ENCODE data around the gene SHC2.
"Not testable (repeated sequence)": the region's sequence is repeated elsewhere in the genome, so short reads cannot be mapped to it uniquely, and the experiment has no call there.

Gene SHC2

DNA sequence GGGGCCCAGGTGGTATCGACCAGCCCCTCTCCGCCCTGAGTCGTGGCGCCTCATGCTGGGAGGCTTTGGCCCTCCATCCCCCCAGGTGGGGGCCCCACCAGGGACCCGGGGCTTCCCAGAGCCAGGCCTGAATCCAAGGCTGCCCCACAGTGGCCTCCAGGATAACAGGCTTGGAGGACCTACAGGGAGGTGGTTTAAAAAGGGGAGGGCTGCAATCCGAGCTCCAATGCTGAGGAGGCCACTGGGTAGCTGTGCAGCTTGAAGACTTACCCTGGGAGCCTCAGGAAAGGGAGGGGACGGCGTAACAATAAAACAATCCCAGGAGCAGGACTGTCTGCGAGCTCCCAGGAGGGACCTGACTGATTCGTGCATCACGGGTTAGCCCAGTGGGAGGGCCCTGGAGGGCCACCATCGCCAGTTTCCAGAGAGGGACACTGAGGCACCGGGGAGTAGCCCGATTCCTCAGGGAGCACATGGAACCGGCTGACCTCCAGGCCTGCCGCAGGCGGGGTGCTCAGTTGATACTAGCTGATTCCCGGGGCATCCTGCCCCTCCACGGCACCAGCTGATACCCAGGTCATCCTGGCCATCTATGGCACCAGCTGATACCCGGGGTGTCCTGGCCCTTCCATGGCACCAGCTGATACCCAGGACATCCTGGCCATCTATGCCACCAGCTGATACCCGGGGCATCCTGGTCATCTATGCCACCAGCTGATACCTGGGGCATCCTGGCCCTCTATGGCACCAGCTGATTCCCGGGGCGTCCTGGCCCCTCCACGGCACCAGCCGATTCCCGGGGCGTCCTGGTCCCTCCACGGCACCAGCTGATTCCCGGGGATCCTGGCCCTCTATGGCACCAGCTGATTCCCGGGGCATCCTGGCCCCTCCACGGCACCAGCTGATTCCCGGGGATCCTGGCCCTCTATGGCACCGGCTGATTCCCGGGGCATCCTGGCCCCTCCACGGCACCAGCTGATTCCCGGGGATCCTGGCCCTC lies 48.2 kb downstream of the SHC2 start:
- H3K27me3 ChIP-seq (replicated peaks; ENCODE audit: control insufficient read depth, insufficient read depth, low read length, poor library complexity, severe bottlenecking) = peaks cover 6% of the 10 kb centered on the region

DNA sequence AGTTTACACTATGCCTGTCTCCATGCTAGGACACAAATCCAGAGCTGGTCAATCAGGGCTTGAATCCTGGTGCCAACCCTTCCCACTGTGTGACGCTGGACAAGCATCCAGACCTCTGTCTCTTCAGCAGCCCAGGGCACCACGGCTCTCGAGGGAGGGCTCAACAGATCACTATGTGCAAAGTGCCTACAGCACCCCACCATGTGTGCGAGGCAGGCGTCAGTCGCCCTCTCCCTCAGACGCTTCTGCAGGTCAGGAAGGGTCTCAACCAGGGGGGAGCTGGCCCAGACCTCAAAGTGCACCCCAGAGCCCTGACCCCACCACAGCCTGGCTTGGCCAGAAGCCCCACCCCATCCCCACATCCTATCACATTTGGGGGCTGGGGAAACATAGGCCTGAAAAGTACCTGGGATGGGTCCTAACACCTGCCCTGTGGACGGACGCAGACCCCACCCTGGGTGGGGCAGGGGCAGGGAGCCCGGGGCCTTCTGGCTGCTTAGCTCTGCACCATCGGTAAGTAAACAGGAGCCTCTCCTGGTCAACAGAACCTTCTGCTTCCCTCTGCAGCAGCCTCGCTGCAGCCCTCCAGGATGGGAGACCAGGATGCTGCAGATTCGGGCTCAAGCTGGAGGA lies 49.0 kb downstream of the SHC2 start:
- Histone ChIP-seq H3K9me3 (ENCODE audit: control insufficient read depth, low read length) (no peaks in the 10 kb centered on the region), H3K4me3 (ENCODE audit: insufficient read depth, low read depth, low read length, poor library complexity, severe bottlenecking) (no peak overlapping the region), H3K27ac (ENCODE audit: insufficient read depth, low read length, poor library complexity, severe bottlenecking) (no peak overlapping the region), H3K4me1 (ENCODE audit: control insufficient read depth, insufficient read depth, low read length, poor library complexity, severe bottlenecking) (peaks cover 18% of the 10 kb centered on the region), H3K36me3 (ENCODE audit: control insufficient read depth, insufficient read depth, low read length) (no peaks in the 10 kb centered on the region), H3K27me3 (replicated peaks; ENCODE audit: control insufficient read depth, insufficient read depth, low read length, poor library complexity, severe bottlenecking) (peaks cover 10% of the 10 kb centered on the region)
- no peak for DNase-seq

More for the DNA sequence above, 48.2 kb downstream of the SHC2 start:
- Histone ChIP-seq H3K27ac (ENCODE audit: insufficient read depth, low read length, poor library complexity, severe bottlenecking) (no peak overlapping the region), H3K9me3 (ENCODE audit: control insufficient read depth, low read length) (no peaks in the 10 kb centered on the region), H3K4me1 (ENCODE audit: control insufficient read depth, insufficient read depth, low read length, poor library complexity, severe bottlenecking) (peaks cover 18% of the 10 kb centered on the region), H3K36me3 (ENCODE audit: control insufficient read depth, insufficient read depth, low read length) (no peaks in the 10 kb centered on the region), H3K4me3 (ENCODE audit: insufficient read depth, low read depth, low read length, poor library complexity, severe bottlenecking) (no peak overlapping the region)
- DNase-seq = no peak

DNA sequence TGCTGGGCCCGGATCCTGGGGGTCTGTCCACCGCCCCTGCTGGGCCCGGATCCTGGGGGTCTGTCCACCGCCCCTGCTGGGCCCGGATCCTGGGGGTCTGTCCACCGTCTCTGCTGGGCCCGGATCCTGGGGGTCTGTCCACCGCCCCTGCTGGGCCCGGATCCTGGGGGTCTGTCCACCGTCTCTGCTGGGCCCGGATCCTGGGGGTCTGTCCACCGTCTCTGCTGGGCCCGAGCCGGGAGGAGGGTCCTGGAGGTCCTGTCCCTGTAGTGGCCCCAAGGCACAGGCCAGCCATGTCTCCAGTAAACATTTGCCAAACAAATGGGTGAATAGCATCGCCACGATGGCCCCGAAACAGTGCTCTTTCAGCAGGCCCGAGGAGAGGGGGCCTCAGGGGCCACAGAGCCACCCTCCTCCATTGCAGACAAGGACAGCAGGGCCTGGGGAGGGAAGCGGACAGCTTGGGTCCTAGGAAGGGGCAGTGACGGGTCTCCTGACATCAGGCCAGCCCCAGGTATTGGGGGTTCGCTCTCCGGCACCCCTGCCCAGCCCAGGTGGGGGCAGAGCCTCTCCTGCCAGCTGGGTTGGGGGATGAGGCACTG lies 49.6 kb downstream of the SHC2 start:
- not testable (repeated sequence) for DNase-seq; H3K27ac ChIP-seq (ENCODE audit: insufficient read depth, low read length, poor library complexity, severe bottlenecking); H3K9me3 ChIP-seq (ENCODE audit: control insufficient read depth, low read length); H3K36me3 ChIP-seq (ENCODE audit: control insufficient read depth, insufficient read depth, low read length); H3K4me3 ChIP-seq (ENCODE audit: insufficient read depth, low read depth, low read length, poor library complexity, severe bottlenecking)
- H3K27me3 ChIP-seq (replicated peaks; ENCODE audit: control insufficient read depth, insufficient read depth, low read length, poor library complexity, severe bottlenecking) = peaks cover 11% of the 10 kb centered on the region
- H3K4me1 ChIP-seq (ENCODE audit: control insufficient read depth, insufficient read depth, low read length, poor library complexity, severe bottlenecking) = peaks cover 18% of the 10 kb centered on the region

DNA sequence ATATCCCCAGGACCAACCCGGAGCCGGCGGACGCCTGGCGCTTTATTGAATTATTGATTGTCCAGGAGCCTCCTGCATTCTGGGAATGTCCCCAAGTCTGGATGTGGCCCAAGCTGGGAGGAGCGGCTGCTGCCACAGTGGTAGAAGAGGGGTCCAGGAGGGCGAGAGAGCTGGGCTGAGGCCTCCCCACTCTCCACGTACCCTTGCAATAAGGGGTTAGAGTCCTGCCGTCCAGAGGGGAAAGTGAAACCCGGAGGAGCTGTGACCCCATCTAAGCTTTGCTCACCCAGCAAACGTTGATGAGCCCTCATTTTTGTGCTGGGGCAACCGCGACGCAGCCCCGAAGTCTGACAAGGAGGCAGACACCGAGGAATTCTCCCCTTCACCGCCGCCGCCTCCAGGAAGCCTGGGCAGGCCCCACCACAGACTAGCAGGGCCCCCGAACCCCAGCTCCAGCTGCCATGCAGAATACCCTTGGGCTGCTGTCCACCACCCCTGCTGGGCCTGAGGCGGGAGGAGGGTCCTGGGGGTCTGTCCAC lies 50.5 kb downstream of the SHC2 start:
- Histone ChIP-seq H3K4me3 (ENCODE audit: insufficient read depth, low read depth, low read length, poor library complexity, severe bottlenecking) (no peak overlapping the region), H3K36me3 (ENCODE audit: control insufficient read depth, insufficient read depth, low read length) (no peaks in the 10 kb centered on the region), H3K27me3 (replicated peaks; ENCODE audit: control insufficient read depth, insufficient read depth, low read length, poor library complexity, severe bottlenecking) (peaks cover 11% of the 10 kb centered on the region), H3K27ac (ENCODE audit: insufficient read depth, low read length, poor library complexity, severe bottlenecking) (no peak overlapping the region), H3K9me3 (ENCODE audit: control insufficient read depth, low read length) (no peaks in the 10 kb centered on the region), H3K4me1 (ENCODE audit: control insufficient read depth, insufficient read depth, low read length, poor library complexity, severe bottlenecking) (peaks cover 18% of the 10 kb centered on the region)
- DNase-seq = no peak

DNA sequence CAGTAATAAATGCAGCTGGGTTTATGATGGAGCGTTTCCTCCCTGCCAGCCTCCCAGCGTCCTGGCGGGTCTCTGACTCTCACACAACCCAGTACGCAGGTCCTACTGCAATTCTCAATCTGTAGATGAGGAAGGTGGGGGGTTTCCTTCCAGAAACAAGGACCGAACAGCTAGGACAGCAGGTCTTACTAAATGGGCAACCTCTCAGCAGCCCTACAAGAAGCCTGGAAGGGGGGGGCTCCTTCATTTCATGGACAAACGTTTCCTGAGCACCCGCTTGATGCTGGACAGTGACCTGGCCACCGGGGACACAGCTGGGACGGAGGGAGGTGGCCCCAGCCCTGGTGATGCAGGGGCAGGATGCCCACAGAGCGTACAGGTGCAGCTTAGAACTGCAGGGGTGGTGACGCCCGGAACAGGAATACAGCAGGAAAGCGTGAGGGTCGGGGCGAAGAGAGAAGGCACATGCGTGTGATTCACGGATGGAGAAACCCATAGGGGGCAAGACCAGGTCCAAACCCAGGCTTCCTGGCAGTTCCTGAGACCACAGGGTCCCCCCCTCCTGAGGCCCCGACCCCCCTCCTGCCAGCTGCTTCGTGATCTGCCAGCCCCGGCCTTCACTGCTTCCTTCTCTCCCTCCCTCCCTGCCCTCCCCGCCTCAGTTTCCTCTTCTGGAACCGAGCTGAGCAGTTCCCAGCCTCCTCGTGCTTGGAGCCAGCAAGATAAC lies 51.2 kb downstream of the SHC2 start:
- peak overlapping the region; percentile 48 for H3K4me3 ChIP-seq (ENCODE audit: insufficient read depth, low read depth, low read length, poor library complexity, severe bottlenecking)
- DNase-seq = no peak

DNA sequence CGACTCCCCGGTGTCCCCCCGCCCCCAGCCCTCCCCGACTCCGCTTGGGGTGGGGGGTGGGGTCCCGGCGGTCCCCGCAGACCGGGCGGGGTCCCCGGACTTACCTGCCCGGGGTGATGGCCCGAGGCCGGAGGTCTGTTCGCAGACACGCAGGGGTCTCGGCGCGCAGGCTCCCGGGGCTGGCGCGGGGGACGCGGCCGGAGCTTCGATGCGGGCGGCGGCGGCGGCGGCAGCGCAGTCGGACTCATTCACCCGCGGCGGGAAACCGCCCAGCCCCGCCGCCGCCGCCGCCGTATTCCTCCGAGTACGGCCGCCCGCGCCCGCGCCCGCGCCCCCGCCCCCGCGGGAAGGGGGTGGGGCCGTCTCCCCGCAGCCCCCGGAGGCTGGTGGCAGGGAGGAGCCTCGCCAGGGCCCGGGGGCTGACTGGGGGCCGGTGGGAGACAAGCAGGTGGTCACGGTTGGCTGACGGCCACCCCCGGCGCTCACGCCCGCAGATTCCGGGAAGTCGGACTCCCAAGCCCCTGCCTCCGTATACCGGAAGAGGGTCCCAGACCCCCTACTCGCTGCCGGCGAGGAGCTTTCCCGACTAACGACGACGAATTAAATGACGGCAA lies 51.8 kb downstream of the SHC2 start, which contains the start of gene C2CD4C:
TSS of gene C2CD4C (minus strand) at position 246 of the 614 bp plus-strand sequence. CDS start 786 bp downstream, outside the sequence.
- Histone ChIP-seq H3K4me1 (ENCODE audit: control insufficient read depth, insufficient read depth, low read length, poor library complexity, severe bottlenecking) (peaks cover 18% of the 10 kb centered on the region), H3K27me3 (replicated peaks; ENCODE audit: control insufficient read depth, insufficient read depth, low read length, poor library complexity, severe bottlenecking) (peaks cover 11% of the 10 kb centered on the region), H3K4me3 (ENCODE audit: insufficient read depth, low read depth, low read length, poor library complexity, severe bottlenecking) (peak within 1 kb of the TSS; percentile 48), H3K27ac (ENCODE audit: insufficient read depth, low read length, poor library complexity, severe bottlenecking) (no peak within 1 kb of the TSS), H3K9me3 (ENCODE audit: control insufficient read depth, low read length) (no peaks in the 10 kb centered on the region), H3K36me3 (ENCODE audit: control insufficient read depth, insufficient read depth, low read length) (no peaks in the 10 kb centered on the region)
- no peak for DNase-seq

More for the DNA sequence above, 51.2 kb downstream of the SHC2 start:
- Histone ChIP-seq H3K4me1 (ENCODE audit: control insufficient read depth, insufficient read depth, low read length, poor library complexity, severe bottlenecking) (peaks cover 18% of the 10 kb centered on the region), H3K36me3 (ENCODE audit: control insufficient read depth, insufficient read depth, low read length) (no peaks in the 10 kb centered on the region), H3K9me3 (ENCODE audit: control insufficient read depth, low read length) (no peaks in the 10 kb centered on the region), H3K27ac (ENCODE audit: insufficient read depth, low read length, poor library complexity, severe bottlenecking) (no peak overlapping the region), H3K27me3 (replicated peaks; ENCODE audit: control insufficient read depth, insufficient read depth, low read length, poor library complexity, severe bottlenecking) (peaks cover 11% of the 10 kb centered on the region)

DNA sequence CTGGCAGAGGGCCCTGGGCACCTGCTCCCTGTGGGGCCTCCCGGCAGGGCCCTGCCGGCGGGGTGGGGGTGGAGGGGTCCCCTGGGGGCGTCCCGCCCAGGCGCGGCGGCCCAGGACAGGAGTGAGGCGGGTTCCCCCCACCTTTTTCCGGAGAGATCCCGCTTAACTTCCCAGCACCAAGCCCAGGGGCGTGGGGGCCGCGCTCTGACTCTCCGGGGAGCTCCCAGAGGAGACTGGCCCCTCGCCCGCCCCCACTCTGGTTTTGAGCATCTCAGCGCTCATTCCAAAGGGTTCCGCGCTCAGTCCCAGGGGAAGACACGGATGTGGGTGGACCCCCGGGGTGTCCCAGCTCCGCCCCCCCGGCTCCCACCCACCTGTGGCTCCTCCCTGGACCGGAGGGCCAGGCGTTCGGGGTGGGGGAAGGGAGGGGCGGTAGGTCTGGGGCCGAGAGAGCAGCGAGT lies 52.4 kb downstream of the SHC2 start:
- H3K27me3 ChIP-seq (replicated peaks; ENCODE audit: control insufficient read depth, insufficient read depth, low read length, poor library complexity, severe bottlenecking) = peaks cover 11% of the 10 kb centered on the region
- H3K36me3 ChIP-seq (ENCODE audit: control insufficient read depth, insufficient read depth, low read length) = no peaks in the 10 kb centered on the region
- no peaks in the 10 kb centered on the region for H3K9me3 ChIP-seq (ENCODE audit: control insufficient read depth, low read length)
- peak overlapping the region; percentile 48 for H3K4me3 ChIP-seq (ENCODE audit: insufficient read depth, low read depth, low read length, poor library complexity, severe bottlenecking)
- H3K27ac ChIP-seq (ENCODE audit: insufficient read depth, low read length, poor library complexity, severe bottlenecking) = no peak overlapping the region
- DNase-seq = no peak
- peaks cover 18% of the 10 kb centered on the region for H3K4me1 ChIP-seq (ENCODE audit: control insufficient read depth, insufficient read depth, low read length, poor library complexity, severe bottlenecking)

DNA sequence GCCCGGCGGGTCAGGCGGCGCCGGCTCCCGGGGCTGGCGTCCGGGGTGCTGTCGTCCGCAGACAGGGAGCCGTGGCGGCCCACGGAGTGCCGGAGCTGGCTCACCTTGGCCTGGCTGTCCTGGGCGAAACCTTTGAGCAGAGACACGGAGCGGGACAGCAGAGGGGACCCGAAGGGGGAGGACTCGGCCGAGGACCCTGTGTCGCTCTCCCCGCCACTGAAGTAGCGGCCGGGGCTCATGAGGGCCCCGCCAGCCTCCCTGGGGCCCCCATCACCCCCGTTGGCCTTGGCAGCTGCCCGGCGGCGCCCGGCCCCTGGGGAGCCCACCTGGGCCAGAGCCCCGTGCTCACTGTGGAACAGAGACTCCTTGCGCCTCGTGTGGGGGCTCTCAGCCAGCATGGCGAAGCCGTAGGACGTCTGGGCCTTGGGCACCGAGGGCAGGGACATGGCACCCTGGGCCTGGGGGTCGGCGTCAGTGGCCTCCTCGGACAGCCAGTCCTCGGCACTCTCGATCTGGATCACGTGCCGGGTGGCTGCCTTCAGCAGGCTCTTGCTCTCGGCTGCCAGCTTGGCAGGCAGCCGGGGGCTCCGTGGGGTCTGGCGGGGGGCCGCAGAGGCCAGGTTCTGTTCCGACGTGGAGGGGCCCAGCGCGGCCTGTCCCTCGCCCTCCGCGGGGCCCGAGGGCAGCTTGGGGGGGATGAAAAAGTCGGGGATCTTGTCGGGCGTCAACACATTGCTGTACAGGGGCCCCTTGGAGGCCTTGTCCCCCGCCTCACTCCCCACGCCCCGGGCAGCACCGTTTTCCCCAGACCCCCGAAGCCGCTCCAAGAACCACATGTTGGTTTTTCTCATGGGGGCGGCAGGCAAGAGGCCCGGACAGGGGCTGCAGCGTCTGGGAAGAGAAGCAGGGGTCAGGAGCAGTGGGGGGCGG lies 53.1 kb downstream of the SHC2 start:
- Histone ChIP-seq H3K36me3 (ENCODE audit: control insufficient read depth, insufficient read depth, low read length) (no peaks in the 10 kb centered on the region), H3K27me3 (replicated peaks; ENCODE audit: control insufficient read depth, insufficient read depth, low read length, poor library complexity, severe bottlenecking) (peaks cover 11% of the 10 kb centered on the region), H3K4me3 (ENCODE audit: insufficient read depth, low read depth, low read length, poor library complexity, severe bottlenecking) (no peak overlapping the region), H3K4me1 (ENCODE audit: control insufficient read depth, insufficient read depth, low read length, poor library complexity, severe bottlenecking) (peaks cover 18% of the 10 kb centered on the region), H3K9me3 (ENCODE audit: control insufficient read depth, low read length) (no peaks in the 10 kb centered on the region), H3K27ac (ENCODE audit: insufficient read depth, low read length, poor library complexity, severe bottlenecking) (no peak overlapping the region)
- no peak for DNase-seq
